HG02884 (cell line): ENCODE data around the gene S1PR4.
"Not testable (repeated sequence)": the region's sequence is repeated elsewhere in the genome, so short reads cannot be mapped to it uniquely, and the experiment has no call there.

Experiments used
- ATAC-seq: cut with Tn5 transposase; IDR thresholded peaks from one replicate; pipeline ENCODE4 v1.9.1; 2021; ENCODE audit warnings: mild to moderate bottlenecking, moderate library complexity; ENCODE audit not compliant: unreplicated experiment

S1PR4 gene

DNA sequence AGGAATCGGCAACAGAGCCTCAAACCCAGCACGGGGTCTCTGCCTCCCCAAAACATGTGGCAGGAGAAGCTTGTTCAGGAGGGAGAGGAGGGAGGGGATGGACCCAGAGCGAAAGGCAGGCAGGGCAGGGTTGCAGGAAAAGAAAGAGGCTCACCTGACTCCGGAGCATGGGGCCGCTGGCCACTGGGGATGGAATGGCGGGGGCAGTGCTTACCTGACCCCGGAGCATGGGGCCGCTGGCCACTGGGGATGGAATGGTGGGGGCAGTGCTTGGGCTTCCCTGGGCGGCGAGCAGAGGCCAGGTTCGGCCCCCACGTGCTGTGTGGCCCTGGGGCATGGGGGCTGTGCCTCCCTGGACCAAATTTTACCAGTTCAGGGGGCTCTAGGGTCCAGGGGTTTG lies 32.6 kb downstream of the S1PR4 start:
- ATAC-seq = no peak

DNA sequence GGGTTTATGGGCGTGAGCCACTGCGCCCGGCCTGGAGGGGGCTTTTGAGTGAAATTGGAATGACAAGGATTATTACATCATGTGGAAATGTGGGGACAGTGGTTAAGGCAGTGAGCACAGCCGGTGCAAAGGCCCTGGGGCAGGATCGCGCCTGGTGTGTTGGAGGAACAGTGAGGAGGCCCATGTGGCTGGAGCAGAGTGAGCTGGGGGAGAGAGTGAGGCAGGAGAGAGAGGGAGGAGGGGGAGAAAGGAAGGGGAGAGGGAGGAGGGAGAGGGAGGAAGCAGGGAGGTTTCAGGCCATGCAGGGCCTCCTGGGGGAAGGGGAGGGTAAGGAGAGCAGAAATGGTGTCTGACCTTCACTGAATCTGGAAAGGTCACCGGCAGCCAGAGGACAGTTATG lies 34.6 kb downstream of the S1PR4 start:
- no peak for ATAC-seq

DNA sequence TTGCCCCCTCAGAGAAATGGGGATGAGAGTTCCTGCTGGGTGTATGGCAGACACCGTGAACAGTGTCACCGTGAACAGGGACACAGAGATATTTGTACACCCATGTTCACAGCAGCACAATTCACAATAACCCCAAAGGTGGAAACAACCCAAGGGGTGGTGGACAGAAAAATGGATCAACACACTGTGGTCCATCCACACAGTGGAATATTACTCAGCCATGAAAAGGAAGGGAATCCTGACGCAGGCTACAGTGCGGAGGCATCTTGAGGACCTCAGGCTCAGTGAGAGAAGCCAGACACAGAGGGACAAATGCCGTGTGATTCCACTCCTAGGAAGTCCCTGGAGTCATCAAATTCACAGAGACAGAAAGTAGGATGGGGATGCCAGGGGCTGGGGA lies 38.3 kb downstream of the S1PR4 start:
- ATAC-seq = no peak

DNA sequence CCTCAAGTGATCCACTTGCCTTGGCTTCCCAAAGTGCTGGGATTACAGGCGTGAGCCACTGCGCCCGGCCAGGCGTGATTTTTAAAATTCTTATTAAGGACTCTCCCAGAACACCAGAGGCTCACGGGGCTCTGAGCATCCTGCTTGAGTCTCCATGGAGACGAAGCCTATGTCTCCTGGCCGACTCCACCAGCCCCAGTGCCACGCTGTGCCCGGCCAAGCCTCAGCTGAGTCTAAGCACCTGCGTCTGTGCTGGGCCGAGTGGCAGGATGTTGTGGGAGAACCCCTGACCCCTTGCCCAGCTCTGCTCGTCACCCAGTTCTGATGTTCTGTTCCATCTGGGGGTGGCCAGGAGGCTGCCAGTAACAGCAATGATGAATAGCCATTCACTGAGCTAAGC lies 42.0 kb downstream of the S1PR4 start:
- no peak for ATAC-seq

DNA sequence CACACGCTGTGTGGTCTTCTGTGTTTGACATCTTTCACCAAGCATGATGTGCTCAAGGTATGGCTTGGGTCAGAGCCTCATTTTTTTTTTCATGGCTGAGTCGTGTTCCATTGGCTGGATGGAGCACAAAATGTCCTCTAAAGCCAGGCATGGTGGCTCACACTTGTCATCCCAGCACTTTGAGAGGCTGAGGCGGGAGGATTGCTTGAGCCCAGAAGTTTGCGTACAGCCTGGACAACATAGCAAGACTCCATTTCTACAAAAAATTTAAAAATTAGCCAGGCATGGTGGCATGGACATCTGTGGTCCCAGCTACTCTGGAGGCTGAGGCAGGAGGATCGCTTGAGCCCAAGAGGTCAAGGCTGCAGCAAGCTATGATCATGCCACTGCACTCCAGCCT lies 43.0 kb downstream of the S1PR4 start:
- ATAC-seq = not testable (repeated sequence)

DNA sequence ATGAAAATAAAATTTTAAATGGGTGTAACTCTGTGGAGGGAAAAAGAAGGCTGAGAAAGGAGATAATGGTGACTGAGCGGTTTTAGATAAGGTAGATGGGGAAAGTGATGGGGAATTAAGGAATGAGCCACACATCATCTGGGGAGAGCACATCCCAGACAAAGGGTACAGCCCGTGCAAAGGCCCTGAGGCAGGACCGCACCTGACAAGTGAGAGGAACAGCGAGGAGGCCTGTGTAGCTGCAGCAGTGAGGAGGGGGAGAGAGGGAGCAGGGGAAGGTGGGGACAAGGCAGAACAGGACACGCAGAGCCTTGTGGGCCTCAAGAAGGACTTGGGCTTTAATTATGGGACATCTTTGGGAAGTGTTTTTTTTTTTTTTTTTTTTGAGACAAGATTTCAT lies 44.1 kb downstream of the S1PR4 start:
- ATAC-seq = no peak

DNA sequence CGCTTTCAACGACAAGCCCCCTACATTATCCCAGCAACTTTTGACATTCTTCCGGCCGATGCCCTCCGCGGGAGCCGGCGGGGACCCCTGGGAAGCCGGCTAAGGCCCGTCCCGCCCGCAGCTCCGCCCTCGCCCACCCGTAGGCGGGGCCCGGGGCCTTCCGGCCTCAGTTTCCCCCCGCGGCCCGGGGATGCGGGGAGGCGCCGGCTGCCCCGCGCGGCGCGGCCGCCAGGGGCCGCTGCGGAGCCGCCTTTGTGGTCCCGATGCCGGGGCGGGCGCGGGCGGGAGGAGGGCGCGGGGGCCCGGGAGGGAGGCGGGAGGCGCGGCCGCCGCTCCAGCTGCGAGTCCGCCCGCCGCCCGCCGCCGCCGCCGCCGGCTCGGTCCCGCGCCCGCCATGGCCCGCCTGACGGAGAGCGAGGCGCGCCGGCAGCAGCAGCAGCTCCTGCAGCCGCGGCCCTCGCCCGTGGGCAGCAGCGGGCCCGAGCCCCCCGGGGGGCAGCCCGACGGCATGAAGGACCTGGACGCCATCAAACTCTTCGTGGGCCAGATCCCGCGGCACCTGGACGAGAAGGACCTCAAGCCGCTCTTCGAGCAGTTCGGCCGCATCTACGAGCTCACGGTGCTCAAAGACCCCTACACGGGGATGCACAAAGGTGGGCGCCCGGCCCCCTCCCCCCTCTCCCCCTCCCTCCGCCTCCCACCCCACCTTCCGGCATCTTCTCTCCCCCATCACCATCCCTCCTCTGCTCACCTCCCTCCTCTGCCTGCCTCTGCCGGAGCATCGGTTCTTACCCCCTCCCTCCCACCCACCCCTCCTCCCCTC lies 46.0 kb downstream of the S1PR4 start, which contains the start of gene CELF5:
Gene CELF5 (plus strand): TSS at position 316 of the 823 bp plus-strand sequence. CDS start 79 bp downstream, at position 395.
- ATAC-seq = no peak

DNA sequence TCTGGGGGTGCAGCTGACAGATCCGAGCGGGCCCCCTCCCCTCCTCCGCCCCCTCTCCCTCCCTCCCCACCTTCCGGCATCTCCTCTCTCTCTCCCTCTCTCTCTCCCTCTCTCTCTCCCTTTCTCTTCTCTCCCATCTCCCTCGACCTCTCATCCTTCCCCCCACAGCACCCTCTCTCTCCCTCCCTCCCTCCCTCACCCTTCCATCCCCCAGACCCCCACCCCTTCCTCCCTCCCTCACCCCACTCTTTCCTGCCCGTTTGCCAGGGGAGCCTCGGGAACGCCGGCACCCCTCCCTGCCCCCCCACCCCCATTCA lies 46.6 kb downstream of the S1PR4 start:
- no peak for ATAC-seq

DNA sequence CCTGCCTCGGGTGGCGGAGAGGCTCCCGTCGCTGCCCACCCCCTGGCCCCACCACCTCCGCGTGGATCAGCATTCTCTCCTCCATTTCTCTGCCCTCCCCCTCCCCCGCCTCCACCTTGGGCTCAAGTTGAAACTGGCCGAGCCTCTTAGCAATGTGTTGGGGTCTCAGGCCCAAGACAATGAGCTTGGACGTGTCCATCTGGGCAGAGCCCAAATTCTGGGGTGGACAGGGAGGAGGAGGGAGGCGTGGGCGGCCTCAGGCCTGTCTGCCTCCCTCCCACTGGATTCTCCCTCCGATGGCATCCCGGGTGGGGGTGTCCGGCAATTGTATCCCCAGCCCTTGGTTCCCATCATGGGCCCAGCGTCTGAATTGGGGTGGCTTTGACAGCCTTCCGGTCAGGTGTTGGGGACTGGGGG lies 47.1 kb downstream of the S1PR4 start:
- no peak for ATAC-seq

DNA sequence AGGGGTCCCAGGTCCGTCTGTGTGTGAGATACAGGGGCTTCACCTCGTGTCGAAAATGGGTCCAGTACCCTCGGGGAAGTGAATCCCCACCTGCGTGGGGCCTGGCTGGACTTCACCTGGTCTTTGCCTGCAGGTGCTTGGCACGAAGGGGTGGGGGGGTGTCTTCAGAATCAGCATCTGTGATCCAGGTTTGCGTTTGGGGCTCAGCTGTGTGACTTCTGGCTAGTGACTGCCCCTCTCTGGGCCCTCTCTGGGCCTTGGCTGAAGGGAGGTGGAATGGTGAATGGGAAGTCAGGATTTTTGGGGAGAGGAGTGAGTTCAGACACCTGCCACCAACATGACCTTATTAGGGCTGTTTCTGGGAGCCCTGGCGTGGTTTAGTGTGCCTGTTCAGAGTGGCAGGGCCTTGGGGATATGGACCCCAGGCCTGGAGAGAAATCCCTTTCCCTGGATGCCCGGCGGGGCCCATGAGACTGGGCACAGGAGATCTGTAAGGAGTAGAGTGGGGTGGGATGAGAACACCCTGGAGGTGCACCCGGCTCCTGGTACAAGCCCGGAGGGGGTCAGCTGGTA lies 48.6 kb downstream of the S1PR4 start:
- no peak for ATAC-seq

DNA sequence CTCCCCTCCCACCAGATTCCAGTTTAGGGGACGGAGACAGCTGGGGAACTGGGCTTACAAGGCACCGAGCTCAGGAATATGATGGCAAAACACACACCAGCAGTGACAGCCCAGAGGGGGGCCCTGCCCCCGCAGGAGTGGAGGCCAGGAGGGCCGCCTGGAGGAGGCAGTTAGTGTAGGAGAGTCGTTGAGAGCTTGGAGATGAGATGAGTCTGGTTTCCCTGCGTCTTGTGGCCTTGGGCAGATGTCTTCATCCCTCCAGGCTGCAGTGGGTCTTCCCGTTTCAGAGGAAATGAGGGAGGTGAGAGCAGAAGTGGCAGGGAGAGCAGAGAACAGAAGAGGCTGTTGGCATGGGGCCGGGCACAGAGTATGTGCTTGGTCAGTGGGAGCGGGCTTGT lies 50.8 kb downstream of the S1PR4 start:
- no peak for ATAC-seq
